ENCODE measurements around the gene RBM26.

GRCh38 chr13:79386125-79386826 lies 19.8 kb downstream of the RBM26 start:
- TF ChIP-seq CTCF (IDR thresholded peaks at IDR 0.05; ENCODE audit: insufficient read depth, low read depth, low read length), result no peak
- TF ChIP-seq EZH2 (IDR thresholded peaks at IDR 0.05; ENCODE audit: insufficient read depth, low read length), result no peak

Data from astrocyte (in vitro differentiated cells and primary cell).